ENCODE data around the gene CDH11.

CDH11 gene

DNA sequence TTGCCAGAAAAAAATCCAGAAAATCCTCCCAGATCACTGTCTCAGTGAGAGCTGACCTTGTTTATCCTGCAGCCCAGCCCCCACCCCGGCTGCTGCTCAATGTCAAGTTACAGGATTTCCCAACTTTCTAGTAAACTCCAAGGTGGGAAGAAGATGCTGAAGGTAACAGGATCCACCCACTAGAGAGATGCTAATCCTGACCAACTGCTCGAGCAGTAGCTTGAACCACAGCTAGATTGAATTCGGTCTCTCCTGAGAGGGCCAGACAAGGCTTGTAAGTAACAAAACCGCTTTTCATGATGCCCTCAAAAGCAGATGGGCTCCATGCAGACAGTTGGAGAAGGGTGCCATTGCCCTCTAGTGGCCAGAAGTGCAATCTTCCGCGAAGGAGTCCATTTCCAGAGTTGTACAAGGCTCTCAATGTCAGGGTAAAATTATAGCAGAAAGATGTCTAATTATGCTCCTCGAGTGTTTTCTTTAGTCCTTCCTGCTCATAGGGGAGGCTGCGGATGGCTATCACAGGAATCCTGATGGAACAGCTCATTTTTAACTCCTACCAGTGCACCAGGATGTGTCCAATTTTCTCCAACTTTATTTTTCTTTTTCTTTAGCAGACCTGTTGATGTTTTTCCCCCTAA lies 3.9 kb downstream of the CDH11 start:
- no peak for DNase-seq (ENCODE audit: low read depth in 2 of 3, low spot score in 2 of 3)

GRCh38 chr16:65116818-65117430 lies 4.9 kb downstream of the CDH11 start:
- no peak for DNase-seq (ENCODE audit: low read depth in 2 of 3, low spot score in 2 of 3)

GRCh38 chr16:65116216-65116615 lies 5.6 kb downstream of the CDH11 start:
- no peak for DNase-seq (ENCODE audit: low read depth in 2 of 3, low spot score in 2 of 3)

GRCh38 chr16:65114527-65114926 lies 7.3 kb downstream of the CDH11 start:
- DNase-seq (ENCODE audit: low read depth in 2 of 3, low spot score in 2 of 3) = no peak

- no peak for DNase-seq (ENCODE audit: low read depth in 2 of 3, low spot score in 2 of 3)
Observed at GRCh38 chr16:65113441-65113840, 8.4 kb downstream of the CDH11 start.

DNA sequence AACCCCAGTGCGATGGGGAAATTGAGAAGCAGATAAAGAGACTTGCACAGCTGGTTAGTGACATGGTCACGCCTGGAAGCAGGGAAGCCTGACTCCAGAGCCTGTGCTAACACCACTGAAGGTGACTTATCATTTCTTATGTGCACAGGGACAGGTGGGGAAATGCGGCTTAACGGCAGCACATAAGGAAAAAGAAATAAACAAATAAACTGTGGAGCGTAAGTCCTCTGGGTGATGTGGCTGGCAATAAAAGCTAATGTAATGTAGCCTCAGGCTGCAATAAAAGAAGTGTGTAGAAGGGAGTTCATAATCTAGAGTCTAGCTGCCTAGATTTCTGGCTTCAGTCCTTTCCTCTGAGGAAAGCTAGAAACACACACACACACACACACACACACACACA lies 10.6 kb downstream of the CDH11 start:
- no peak for DNase-seq (ENCODE audit: low read depth in 2 of 3, low spot score in 2 of 3)

DNA sequence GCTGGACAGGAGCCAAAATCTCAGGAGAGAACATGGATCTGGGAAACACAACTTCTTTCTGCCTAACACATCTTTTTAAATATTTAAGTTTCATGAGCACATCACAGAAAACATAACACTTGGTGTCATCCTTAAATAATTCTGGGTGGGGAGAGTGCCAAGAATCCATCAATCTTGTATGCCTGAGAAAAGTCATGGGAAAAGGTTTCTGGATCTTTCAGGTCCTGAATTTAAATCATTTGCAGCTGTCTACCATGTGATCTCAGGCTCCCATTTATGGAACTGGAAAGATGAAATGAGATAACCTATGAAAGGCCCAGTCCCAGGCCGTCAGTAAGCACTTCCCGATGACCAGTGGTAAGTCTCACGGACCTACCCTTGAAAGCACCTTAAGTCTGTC lies 15.1 kb downstream of the CDH11 start:
- DNase-seq (ENCODE audit: low read depth in 2 of 3, low spot score in 2 of 3) = no peak

GRCh38 chr16:65105171-65105570 lies 16.7 kb downstream of the CDH11 start:
- DNase-seq (ENCODE audit: low read depth in 2 of 3, low spot score in 2 of 3) = no peak

- DNase-seq (ENCODE audit: low read depth in 2 of 3, low spot score in 2 of 3) = no peak
Observed at GRCh38 chr16:65104471-65104870, 17.4 kb downstream of the CDH11 start.

- no peak for DNase-seq (ENCODE audit: low read depth in 2 of 3, low spot score in 2 of 3)
Observed at GRCh38 chr16:65102326-65102725, 19.5 kb downstream of the CDH11 start.

DNA sequence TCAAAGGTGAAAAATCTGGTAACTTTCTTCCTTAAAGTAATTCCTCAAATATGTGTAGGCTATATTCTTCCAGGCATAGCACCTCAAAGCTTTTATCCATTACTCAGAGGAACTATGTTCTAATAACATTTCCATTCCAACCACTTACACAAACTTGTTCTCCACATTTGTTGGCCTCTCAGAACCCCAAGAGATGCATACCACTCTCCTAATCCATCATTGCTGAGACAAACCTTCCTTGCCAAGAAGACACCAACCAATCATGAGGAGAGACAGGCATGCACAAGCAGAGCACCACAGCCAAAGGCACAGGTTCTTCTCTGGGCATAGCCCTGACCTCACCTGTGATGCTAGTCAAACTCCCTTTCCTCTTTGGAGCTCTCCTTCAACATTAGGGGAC lies 20.9 kb downstream of the CDH11 start:
- no peak for DNase-seq (ENCODE audit: low read depth in 2 of 3, low spot score in 2 of 3)

DNA sequence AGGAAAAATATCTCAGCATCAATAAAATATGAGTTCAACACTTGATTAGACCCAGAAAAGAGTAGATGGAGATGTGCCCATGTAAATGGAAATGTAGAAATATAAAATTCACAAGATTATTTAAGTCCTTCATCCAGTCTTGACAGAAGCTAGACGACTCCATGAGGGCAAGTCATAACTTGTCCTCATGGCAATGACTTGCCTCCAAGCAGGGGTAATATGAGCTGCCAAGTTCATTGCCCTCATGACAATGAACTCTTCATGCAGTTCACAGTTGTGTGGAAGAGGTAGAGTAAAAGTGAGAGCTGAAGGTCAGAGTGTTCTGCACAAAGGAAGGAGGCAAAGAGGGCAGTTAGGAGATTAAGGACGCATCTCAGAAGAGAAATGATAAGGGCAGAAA lies 22.3 kb downstream of the CDH11 start:
- DNase-seq (ENCODE audit: low read depth in 2 of 3, low spot score in 2 of 3) = no peak

GRCh38 chr16:65098916-65099315 lies 22.9 kb downstream of the CDH11 start:
- no peak for DNase-seq (ENCODE audit: low read depth in 2 of 3, low spot score in 2 of 3)

- DNase-seq (ENCODE audit: low read depth in 2 of 3, low spot score in 2 of 3) = no peak
Observed at GRCh38 chr16:65097296-65097695, 24.6 kb downstream of the CDH11 start.

GRCh38 chr16:65095906-65096305 lies 26.0 kb downstream of the CDH11 start:
- DNase-seq (ENCODE audit: low read depth in 2 of 3, low spot score in 2 of 3) = no peak

GRCh38 chr16:65095090-65095728 lies 26.7 kb downstream of the CDH11 start:
- DNase-seq (ENCODE audit: low read depth in 2 of 3, low spot score in 2 of 3) = no peak

DNA sequence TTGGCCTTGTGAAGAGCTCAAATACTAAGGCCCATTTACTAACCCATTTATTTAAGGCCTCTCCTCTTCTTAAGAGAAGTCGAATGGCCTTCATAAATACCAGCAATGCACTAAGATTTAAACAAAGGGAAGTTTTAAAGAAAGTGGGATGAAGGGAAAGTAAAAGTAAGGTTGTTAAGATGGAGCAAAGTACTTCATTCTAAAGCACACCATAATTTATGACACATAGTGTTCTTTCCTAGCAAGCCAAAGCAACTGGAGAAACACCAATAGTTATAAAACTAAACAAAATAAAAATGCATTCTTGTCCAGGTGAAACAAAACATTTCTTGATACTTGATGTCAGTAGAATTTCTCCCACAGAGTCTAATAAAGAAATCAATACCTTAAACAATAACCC lies 27.9 kb downstream of the CDH11 start:
- DNase-seq (ENCODE audit: low read depth in 2 of 3, low spot score in 2 of 3) = no peak

- DNase-seq (ENCODE audit: low read depth in 2 of 3, low spot score in 2 of 3) = no peak
Observed at GRCh38 chr16:65083164-65083857, 38.6 kb downstream of the CDH11 start.

DNA sequence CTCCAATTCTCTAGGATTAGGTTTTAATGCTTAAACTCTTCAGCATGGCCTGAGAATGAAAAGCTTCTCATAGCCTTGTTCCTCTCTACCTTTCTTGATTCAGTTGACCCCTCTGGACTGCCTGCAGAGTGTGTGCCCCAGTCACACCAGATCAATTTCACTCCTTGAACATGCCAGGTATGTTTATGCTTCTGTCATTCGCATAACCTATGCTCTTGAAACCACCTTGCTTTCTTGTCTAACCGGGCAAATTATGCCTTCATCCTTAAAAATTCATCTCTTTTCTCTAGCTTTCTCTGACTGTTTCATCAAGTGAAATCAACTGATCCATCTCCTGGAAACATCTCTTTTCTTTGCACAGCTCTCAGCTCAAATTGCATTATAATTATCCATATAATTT lies 42.3 kb downstream of the CDH11 start:
- no peak for DNase-seq (ENCODE audit: low read depth in 2 of 3, low spot score in 2 of 3)

- no peak for DNase-seq (ENCODE audit: low read depth in 2 of 3, low spot score in 2 of 3)
Observed at GRCh38 chr16:65077181-65077580, 44.7 kb downstream of the CDH11 start.

- no peak for DNase-seq (ENCODE audit: low read depth in 2 of 3, low spot score in 2 of 3)
Observed at GRCh38 chr16:65075877-65076276, 46.0 kb downstream of the CDH11 start.
